Activated CD4-positive, alpha-beta T cell treated with anti-CD3 and anti-CD28 coated beads for 24 hours (primary cell): ENCODE data around the gene SYT15.
"Not testable (repeated sequence)": the region's sequence is repeated elsewhere in the genome, so short reads cannot be mapped to it uniquely, and the experiment has no call there.

ENCODE experiments used
- DNase-seq, 2 donors: peaks; one replicate each; pipeline ENCODE4 v3.0.0-alpha.2; 2020; ENCODE audit warnings: low read depth in 2 of 2

Gene SYT15

DNA sequence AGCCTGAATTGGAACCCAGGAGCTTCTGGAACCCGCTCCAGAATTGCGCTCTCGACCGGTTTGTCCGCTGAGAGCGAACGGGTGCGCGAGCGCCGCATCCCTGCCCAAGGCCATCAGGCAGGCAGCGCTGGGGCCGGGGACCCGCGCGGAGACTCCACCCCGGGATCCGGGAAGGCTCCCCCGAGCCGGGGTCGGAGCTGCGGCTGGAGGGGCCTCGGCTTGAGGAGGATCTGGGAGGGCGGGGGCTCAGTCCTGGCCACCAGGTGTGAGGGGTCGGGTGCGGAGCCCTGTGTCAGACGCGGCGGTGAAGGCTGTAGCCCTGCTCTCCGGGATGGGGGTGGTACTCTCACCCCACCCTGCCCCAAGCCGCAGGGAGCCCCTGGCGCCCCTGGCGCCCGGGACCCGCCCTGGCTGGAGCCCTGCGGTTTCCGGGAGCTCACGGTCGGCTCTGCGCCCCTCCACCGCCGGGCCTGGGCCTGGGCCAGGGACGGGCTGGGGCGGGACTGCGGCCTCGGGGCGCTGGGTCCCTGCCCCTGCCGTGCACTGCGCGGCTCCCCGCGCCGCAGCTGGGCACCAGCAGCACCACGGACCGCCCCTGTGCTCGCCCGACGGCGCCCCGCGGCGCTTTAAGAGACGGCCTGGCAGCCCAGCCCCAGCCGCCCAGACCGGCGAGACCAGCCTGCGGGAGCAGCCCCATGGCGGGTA, at the start of gene SYT15:
SYT15 (plus strand) TSS at position 655 of the 705 bp plus-strand sequence; CDS start at position 696, 41 bp downstream.
- not testable (repeated sequence) for DNase-seq

- DNase-seq: not testable (repeated sequence)
Measured at GRCh38 chr10:46529742-46530141, 49.2 kb upstream of the SYT15 start.

GRCh38 chr10:46530249-46531186, 48.4 kb upstream of the SYT15 start:
- DNase-seq: no peak

DNA sequence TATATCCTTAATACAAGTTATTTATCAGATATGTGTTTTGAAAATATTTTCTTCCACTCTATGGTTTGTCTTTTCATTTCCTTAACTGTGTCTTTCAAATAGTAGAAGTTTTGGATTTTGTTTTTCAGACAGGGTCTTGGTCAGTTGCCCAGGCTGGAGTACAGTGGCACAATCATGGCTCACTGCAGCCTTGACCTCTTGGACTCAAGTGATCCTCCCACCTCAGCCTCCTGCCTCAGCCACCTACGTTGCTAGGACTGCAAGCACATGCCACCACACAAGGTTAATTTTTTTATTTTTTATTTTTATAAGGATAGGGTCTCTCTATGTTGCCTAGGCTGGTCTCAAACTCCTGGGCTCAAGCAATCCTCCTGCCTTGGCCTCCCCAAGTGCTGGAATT, 46.7 kb upstream of the SYT15 start:
- not testable (repeated sequence) for DNase-seq

DNA sequence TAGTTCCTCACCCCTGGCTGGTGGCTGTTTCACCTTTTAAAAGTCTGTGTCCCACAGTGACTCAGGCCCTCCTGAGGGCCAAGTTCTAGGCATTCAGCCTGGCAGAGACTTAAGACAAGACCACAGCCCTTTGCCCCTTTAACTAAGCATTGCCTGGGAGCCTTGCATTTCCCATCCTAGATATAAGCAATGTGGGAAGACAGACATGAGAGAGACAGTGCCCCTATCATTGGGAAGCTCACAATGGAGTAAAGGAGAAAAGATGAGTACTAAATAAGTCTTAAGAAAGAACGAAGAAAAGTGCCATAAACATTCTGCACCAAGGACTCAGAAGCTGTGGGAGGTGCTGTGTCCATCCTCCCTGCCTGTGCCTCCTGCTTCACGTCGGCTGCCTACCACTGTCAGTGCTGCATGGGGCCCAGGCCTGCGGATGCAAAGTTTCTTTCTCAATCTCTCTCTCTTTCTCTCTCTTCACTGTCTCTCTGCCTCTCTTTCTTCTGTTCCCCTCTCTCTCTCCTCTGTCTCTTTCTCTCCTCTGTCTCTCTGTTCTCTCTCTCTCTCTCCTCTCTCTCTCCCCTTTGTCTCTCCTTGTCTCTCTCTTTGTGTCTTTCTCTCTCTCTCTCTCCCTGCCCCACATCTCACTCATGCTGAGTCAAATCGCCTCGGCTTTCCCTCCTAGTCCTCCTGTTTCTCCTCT, 44.0 kb upstream of the SYT15 start:
- DNase-seq: no peak

GRCh38 chr10:46536171-46536570, 42.8 kb upstream of the SYT15 start:
- no peak for DNase-seq

DNA sequence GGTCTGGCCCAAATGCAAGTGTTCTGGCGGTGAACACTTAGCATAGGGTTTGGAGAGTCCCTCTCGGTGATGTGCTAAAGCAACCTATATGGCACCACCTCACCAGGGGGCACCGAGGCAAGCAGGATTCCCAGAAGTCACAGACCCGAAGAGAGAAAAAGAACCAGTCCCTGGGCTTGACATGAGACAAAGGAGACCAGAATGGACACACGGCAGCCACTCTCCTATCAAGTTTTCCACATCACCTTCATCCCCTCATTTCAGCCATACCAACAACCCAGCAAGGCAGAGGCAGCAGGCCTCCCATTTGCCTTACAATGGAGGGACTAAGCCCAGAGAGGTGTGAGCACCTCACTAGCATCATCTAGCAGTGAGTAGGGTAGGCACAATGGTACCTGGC, 42.1 kb upstream of the SYT15 start:
- DNase-seq: no peak

GRCh38 chr10:46537309-46537708, 41.6 kb upstream of the SYT15 start:
- DNase-seq: no peak

GRCh38 chr10:46538155-46538554, 40.8 kb upstream of the SYT15 start:
- DNase-seq: no peak

GRCh38 chr10:46538717-46539426, 40.1 kb upstream of the SYT15 start:
- no peak for DNase-seq

GRCh38 chr10:46539596-46540411, 39.1 kb upstream of the SYT15 start:
- no peak for DNase-seq

DNA sequence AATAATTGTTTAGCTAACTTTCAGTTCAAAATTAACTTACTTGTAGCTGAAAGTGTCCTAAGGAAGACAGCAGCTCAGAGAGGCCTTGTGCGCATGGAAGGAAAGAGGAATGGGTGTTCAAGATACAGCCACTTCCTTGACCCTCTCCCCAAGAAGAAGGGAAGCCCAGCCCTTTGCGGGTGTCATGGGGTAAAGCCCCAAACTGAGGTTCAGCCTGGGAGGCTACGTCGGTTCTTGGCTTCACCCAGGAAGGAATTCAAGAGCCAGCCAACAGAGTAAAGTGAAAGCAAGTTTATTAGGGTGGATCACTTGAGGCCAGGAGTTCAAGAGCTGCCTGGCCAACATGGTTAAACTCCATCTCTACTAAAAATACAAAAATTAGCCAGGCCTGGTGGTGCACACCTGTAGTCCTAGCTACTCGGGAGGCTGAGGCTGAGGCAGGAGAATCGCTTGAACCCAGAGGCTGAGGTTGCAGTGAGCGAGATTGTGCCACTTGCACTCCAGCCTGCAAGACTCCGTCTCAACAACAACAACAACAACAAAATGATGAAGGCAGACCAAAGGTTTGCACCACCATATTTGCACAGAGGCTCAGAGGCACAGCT, 38.4 kb upstream of the SYT15 start:
- DNase-seq: no peak

- no peak for DNase-seq
Measured at GRCh38 chr10:46541017-46541661, 37.8 kb upstream of the SYT15 start.

DNA sequence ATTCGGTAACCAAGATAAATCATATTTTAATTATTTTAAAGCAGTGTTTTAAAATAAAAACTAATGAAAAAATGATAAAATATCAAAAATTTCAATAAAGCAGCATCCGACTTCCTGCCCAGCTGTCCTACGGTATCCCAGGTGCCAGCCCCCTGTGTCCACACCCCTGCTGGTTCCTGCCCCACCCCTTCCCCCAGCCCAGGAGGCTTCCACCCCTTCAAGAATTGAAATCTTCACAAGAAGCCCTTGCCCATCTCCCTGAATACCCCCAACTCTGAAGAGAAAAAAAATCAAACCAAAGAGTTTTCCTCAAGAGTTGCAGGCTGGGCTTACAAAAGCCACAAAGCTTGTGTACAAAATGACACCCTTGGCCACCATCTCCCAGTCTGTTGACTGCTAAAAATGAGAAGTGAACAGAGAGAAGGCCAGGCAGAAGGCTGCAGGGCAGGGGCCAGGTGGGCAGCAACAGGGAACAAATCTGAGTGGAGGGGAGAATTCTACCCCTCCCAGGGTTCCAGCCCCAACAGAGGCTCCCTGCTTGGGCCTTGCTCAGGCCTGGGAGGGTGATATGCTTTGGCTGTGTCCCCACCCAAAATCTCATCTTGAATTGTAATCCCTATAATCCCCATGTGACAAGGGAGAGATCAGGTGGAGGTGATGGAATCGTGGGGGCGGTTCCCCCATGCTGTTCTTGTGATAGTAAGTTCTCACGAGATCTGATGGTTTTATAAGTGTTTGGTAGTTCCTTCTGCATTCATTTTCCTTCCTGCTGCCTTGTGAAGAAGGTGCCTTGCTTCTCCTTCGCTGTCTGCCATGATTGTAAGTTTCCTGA, 37.0 kb upstream of the SYT15 start:
- DNase-seq: no peak

DNA sequence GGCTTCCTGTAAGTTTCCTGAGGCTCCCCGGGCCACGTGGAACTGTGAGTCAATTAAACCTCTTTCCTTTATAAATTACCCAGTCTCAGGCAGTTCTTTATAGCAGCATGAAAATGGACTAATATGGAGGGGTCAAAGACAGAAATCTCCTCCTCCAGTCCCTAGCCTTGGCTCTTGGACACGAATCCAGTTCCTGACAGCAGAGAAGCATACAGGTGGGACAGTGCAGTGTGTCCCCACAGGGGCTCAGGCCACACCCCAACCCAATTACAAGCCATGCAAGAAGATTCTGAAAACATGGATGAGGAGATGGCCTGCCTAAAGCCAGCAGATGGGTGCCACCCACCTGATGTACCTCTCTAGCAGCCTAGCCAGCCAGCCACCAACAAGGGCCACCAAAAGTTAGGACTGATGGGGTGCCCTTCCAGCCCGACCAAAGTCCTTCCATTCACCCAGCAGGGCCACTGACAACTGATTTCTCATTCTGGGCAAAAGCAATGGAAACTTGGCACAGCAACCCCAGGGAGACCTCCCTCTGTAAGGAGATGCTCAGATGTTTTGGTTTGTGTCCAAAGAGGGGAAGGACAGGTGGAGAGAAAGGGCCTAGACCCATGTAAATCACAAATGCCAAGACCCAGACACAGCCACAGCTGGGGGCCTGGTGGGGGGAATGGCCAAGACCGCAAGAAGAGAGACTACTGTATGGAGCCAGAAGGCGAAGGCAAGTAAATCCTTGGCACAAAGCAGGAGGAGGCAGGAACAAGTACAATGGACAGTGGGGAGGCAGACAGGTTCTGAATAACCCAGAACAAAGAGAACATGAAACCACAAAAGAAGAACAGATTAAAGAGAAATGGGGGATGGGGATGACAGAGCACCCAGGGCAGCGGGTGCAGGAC, 36.1 kb upstream of the SYT15 start:
- no peak for DNase-seq

DNA sequence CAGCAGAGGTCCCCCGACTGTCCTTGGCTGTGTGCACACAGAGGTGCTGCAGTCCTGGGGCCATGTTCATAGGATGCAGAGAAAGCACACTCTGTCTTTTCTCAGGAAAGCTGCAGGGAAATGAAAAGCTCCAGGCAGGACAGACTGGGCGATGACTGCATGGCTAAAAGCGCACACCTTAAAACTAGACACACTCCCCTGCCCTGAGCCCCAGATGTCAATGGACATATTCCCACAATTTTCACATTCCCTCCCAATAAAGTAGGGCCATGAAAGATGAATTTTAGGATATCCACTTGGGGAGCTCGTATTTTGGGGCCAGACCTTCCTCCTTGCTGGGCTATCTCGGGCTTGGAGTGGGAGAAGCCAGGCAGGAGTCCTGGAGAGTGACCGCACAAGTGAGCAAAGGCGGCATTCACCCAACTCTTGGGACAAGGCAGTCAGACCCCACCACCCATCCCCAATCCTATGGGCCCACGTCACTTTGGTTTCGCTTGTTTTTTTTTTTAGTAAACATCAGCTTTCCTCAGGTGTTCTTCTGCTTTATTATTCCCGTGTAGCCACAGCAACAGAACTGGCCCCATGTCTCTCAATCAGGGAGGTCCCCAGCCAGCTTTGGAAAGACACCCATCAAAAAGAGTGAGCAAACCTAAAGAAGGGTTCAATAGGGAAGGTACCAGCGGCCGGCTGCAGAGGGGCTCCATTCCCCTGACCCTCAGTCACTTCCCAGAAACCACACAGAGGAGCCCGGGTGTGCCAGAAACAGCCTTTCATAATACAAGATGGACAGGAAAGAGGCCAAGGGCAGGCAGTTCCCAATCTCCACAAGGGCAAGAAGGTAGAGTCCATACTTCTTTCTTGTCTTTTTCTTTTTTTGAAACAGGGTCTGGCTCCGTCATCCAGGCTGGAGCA, 35.2 kb upstream of the SYT15 start:
- DNase-seq: no peak
